AG09309 (cell line): ENCODE results near the gene FBXO31.

ENCODE experiments used
- DNase-seq: peaks from one replicate; pipeline ENCODE4 v3.0.0-alpha.2; 2010; ENCODE audit warnings: low read depth
- H3K4me3 ChIP-seq: 2 replicates; pipeline ENCODE4 v1.5.1; 2011; ENCODE audit warnings: mild to moderate bottlenecking, low read depth, low read length, moderate library complexity; ENCODE audit not compliant: control insufficient read depth
- TF ChIP-seq, protein P1 (sequence below): IDR thresholded peaks from 2 replicates; pipeline ENCODE4 v1.5.1; 2011; ENCODE audit warnings: mild to moderate bottlenecking, low read depth, low read length, inconsistent platforms; ENCODE audit not compliant: insufficient read depth, control insufficient read depth; ENCODE audit errors: missing control alignments

The FBXO31 gene

DNA sequence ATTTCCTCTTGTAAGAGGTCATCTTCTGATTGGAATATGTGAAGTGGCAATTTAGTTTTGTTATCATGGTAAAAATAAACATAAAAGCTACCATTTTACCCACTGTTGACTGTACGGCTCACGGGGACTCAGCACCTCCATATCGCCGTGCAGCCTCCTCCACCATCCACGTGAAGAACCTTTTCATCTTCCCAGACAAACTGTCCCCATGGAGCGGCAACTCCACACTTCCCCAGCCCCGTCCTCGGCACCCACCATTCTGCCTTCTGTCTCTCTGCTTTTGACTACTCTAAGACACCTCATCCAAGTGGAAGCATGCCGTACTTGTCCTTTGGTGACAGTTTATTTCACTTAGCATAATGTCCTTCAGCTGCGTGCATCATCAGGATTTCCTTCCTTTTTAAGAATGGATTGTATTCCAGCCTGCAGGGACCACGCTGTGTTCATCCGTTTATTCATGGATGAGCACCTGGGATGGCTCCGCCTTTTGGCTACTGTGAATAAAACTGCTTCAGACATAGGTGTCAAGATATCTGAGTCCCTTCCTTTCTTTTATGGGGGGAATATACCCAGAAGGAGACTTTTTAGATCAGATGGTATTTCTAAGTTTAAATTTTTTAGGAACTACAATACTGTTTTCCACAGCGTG is 14.3 kb downstream of the FBXO31 start:
- no peak overlapping the region for H3K4me3 ChIP-seq
- TF ChIP-seq, protein P1, sequence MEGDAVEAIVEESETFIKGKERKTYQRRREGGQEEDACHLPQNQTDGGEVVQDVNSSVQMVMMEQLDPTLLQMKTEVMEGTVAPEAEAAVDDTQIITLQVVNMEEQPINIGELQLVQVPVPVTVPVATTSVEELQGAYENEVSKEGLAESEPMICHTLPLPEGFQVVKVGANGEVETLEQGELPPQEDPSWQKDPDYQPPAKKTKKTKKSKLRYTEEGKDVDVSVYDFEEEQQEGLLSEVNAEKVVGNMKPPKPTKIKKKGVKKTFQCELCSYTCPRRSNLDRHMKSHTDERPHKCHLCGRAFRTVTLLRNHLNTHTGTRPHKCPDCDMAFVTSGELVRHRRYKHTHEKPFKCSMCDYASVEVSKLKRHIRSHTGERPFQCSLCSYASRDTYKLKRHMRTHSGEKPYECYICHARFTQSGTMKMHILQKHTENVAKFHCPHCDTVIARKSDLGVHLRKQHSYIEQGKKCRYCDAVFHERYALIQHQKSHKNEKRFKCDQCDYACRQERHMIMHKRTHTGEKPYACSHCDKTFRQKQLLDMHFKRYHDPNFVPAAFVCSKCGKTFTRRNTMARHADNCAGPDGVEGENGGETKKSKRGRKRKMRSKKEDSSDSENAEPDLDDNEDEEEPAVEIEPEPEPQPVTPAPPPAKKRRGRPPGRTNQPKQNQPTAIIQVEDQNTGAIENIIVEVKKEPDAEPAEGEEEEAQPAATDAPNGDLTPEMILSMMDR: no peak
- DNase-seq: no peak

DNA sequence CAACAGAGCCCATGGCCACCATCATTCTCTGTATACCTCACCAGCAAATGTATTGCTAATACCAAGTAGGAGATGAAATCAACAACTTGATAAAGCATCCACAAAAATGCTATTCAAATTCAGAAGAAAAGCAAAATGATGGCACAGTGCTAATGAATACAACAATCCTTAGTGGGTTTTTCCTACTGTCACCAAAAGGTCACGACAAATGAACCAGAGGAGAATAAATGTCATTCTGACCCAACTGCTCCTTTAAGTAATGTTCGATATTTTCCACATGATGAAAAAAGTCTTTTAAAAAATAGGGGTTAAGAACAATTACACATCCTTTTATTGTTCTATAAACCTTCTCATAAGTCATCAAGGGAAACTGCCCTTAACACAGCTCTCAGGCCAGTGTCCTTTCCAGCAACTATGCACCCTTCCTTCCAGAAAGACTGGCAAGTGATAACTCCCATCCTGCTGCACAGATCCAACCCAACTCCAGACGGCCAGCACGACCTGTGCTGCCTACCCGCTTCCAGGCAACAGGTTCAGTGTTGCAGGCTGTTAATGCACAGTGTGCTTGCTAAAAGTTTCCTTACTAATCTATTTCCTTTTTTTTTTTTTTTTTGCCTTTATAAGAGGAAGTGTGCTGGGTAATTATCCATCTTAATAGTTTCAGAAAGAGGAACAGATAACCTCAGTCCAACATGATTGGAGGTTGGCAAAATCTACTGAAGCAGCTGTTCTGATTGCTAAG is 15.4 kb downstream of the FBXO31 start:
- no peak for DNase-seq
- TF ChIP-seq, protein P1: no peak
- H3K4me3 ChIP-seq: no peak overlapping the region

DNA sequence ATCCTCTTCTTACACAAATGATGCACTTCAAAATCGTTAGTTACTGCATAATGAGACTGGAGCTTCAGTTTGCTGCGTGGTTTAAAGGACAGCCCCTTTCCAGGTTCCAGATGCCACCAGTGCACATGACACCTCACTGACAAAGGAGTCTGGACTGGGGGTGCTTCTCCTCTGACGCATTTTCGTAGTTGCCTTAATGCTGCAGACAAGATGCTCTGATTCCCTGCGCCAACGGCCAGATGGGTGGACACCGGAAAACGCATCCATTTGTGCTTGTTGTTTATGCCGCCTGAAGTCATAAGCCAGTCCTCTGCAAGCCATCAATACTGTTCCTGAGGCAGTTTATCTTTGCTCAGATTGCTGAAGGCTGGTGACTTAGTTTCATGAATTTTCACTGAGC is 16.0 kb downstream of the FBXO31 start:
- DNase-seq: no peak
- no peak overlapping the region for H3K4me3 ChIP-seq
- TF ChIP-seq, protein P1: no peak

DNA sequence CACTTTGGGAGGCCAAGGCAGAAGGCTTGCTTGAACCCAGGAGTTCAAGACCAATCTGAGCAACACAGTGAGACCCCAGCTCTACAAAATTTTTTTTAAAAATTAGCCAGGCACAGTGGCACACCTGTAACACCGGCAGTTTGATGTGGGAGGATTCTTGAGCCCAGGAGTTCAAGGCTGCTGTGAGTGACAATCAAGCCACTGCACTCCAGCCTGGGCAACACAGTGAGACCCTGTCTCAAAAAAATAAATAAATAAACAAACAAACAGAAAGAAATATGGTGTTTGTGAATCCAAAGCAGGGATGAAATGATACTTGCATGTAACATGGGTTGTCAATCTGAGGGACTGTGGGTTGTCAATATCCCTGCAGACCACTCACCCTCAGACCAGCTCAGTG is 16.6 kb downstream of the FBXO31 start:
- no peak overlapping the region for H3K4me3 ChIP-seq
- DNase-seq: no peak
- TF ChIP-seq, protein P1: no peak

DNA sequence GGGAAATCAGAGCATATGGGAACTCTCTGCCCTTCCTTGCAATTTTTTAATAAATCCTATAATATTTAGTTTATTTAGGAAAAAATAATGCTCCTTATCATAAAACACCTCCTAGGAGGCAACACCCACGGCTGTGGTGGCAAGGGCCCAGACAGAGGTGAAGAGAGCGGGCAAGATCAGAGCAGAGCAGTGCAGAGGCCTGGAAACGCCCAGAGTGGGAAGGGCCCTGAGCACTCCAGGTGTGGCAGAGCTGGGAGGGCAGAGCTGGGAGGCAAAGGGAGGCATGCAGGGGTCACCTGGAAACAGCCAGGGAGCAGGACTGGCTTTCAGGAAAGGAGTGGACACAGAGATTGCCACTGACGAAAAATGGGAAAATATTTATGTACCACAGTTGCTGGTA is 17.3 kb downstream of the FBXO31 start:
- DNase-seq: no peak
- no peak overlapping the region for H3K4me3 ChIP-seq
- TF ChIP-seq, protein P1: no peak

DNA sequence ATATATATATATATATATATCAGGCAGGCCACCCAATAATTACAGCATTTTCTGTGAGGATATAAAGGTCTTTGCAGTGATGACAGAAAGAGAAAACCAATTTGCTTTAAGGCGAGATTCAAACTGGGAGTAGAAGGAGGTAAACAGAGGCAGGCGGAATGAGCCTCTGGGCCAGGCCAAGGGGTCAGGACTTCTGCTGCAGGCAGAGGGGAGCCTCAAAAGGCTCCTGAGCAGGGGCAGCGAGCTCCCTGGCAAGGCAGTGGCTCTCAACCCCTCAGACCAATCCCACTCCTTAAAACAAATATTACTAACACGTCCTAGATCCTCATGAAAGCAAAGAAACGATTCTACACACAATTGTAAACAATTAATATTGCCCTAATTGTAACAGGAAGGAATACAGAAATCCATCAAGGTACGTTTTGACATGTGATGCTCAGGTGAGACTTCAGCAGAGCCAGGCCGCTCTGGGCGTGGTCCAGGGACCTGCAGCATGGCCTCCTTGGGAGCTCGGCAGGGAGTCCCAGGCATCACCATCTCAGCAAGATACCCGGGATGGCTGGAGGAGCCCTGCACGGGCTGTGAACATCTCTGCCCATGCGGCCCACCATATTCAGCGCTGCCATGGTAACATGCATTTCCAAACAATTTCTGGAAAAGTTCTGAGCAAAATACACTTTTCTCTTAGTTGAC is 18.4 kb downstream of the FBXO31 start:
- H3K4me3 ChIP-seq: no peak overlapping the region
- DNase-seq: no peak
- TF ChIP-seq, protein P1: no peak
